B cell (primary cell): ENCODE results near the gene SANBR. TPM values are rescaled to one million over a fixed set of nuclear protein-coding genes. Genes with fewer than 3 reads are reported as not detected.

Experiments
- ATAC-seq: fragments of 200-7000 bp; cut with Tn5 transposase; one replicate; pipeline ENCODE4 v1.10.0; 2021; ENCODE audit warnings: low read depth, mild to moderate bottlenecking, moderate number of reproducible peaks, moderate library complexity
- CTCF ChIA-PET: fragments of 350-600 bp; sonication (Branson Sonifier 250); formaldehyde crosslinking; loops from one replicate; lab custom pipeline; 2021; ENCODE audit warnings: antibody characterized with exemption, inconsistent platforms; lab: Charles Lee
- POLR2A ChIA-PET: fragments of 350-600 bp; sonication (Branson Sonifier 250); formaldehyde crosslinking; loops from one replicate; lab custom pipeline; 2021; ENCODE audit warnings: antibody characterized with exemption; lab: Charles Lee
- DNase-seq: peaks from one replicate; pipeline ENCODE4 v3.0.0; 2013
- H2AFZ ChIP-seq: 2 replicates; pipeline ENCODE4 v1.6.1; 2012; ENCODE audit warnings: mild to moderate bottlenecking, low read depth, low read length; ENCODE audit not compliant: insufficient read depth, poor library complexity, severe bottlenecking
- H3K27ac ChIP-seq, 2 donors: 1 replicate in 1 of 2; 2 replicates in 1 of 2; pipeline ENCODE4 v1.5.1; 2012 to 2013; ENCODE audit warnings: low read length in 2 of 2, mild to moderate bottlenecking in 2 of 2, moderate library complexity in 1 of 2
- H3K27me3 ChIP-seq, 4 experiments: fragments of 200-600 bp in 1 of 4; sonication (generic) in 1 of 4; replicated peaks in 1 of 4; 1 replicate in 2 of 4; 2 replicates in 2 of 4; pipeline versions ENCODE4 v1.6.1 to v1.7.0; 2013 to 2016; ENCODE audit warnings: low read length in 3 of 4, mild to moderate bottlenecking in 2 of 4, mixed read lengths in 1 of 4, moderate library complexity in 1 of 4; ENCODE audit not compliant: insufficient read depth in 4 of 4, control insufficient read depth in 3 of 4; ENCODE audit errors: control extremely low read depth in 1 of 4
- H3K36me3 ChIP-seq, 2 experiments: replicated peaks in 1 of 2; 1 replicate in 1 of 2; 2 replicates in 1 of 2; pipeline versions ENCODE4 v1.6.1 to v1.7.1; 2013; ENCODE audit warnings: low read length in 1 of 2; ENCODE audit not compliant: insufficient read depth in 2 of 2, control insufficient read depth in 1 of 2; ENCODE audit errors: control extremely low read depth in 1 of 2, extremely low read depth in 1 of 2
- H3K4me1 ChIP-seq, 2 donors: fragments of 200-600 bp in 1 of 2; sonication (generic) in 1 of 2; 1 replicate in 1 of 2; 2 replicates in 1 of 2; pipeline versions ENCODE4 v1.5.1 to v1.6.1; 2013 to 2017; ENCODE audit warnings: low read length in 2 of 2; ENCODE audit not compliant: control insufficient read depth in 2 of 2, insufficient read depth in 2 of 2
- H3K4me2 ChIP-seq: replicated peaks from 2 replicates; pipeline ENCODE3; 2012; ENCODE audit warnings: mild to moderate bottlenecking, low read depth, low read length; ENCODE audit not compliant: poor library complexity, severe bottlenecking
- H3K4me3 ChIP-seq, 5 experiments: fragments of 200-600 bp in 1 of 5; sonication (generic) in 1 of 5; 1 replicate in 3 of 5; 2 replicates in 2 of 5; pipeline versions ENCODE4 v1.5.1 to v1.7.0; 2011 to 2016; ENCODE audit warnings: low read length in 4 of 5, mild to moderate bottlenecking in 4 of 5, low read depth in 2 of 5, control low read depth in 1 of 5, moderate library complexity in 1 of 5; ENCODE audit not compliant: insufficient read depth in 1 of 5; ENCODE audit errors: control extremely low read depth in 1 of 5, extremely low read depth in 1 of 5
- H3K79me2 ChIP-seq: fragments of 200-600 bp; sonication (generic); one replicate; pipeline ENCODE4 v1.6.0; 2016; ENCODE audit warnings: low read length; ENCODE audit not compliant: control insufficient read depth, insufficient read depth
- H3K9ac ChIP-seq: fragments of 200-600 bp; sonication (generic); 2 replicates; pipeline ENCODE4 v1.6.1; 2017; ENCODE audit warnings: mild to moderate bottlenecking, low read length, moderate library complexity
- H3K9me3 ChIP-seq, 3 donors: one replicate each; pipeline versions ENCODE4 v1.6.1 to v1.7.1; 2013; ENCODE audit warnings: low read length in 2 of 3; ENCODE audit not compliant: control insufficient read depth in 2 of 3, insufficient read depth in 1 of 3; ENCODE audit errors: control extremely low read depth in 1 of 3
- H4K20me1 ChIP-seq: 2 replicates; pipeline ENCODE4 v1.6.0; 2012; ENCODE audit warnings: mild to moderate bottlenecking, low read length; ENCODE audit not compliant: insufficient read depth, control insufficient read depth, poor library complexity, severe bottlenecking
- H3K27ac Mint-ChIP-seq: one replicate; pipeline ENCODE4 v1.8.0; 2021; ENCODE audit warnings: mixed read lengths
- H3K27me3 Mint-ChIP-seq: one replicate; pipeline ENCODE4 v1.8.0; 2021; ENCODE audit warnings: mixed read lengths
- H3K4me1 Mint-ChIP-seq: one replicate; pipeline ENCODE4 v1.8.0; 2021; ENCODE audit warnings: mixed read lengths
- H3K4me3 Mint-ChIP-seq: one replicate; pipeline ENCODE4 v1.8.0; 2021; ENCODE audit warnings: mixed read lengths
- H3K9me3 Mint-ChIP-seq: one replicate; pipeline ENCODE4 v1.8.0; 2022; ENCODE audit warnings: mixed read lengths; ENCODE audit not compliant: insufficient read depth
- CTCF ChIP-seq: fragments of 200-600 bp; IDR thresholded peaks from one replicate; pipeline ENCODE4 v1.8.0; 2022; ENCODE audit warnings: antibody characterized with exemption, mild to moderate bottlenecking
- EZH2 ChIP-seq: IDR thresholded peaks from 2 replicates; pipeline ENCODE4 v1.6.1; 2012; ENCODE audit warnings: borderline replicate concordance, low read depth, mild to moderate bottlenecking, moderate library complexity, low read length; ENCODE audit not compliant: insufficient read depth, poor library complexity, severe bottlenecking
- WGBS: methylation state at CpG from one replicate; pipeline ENCODE4 v1.1.5; 2013; ENCODE audit warnings: missing lambda C conversion rate; ENCODE audit not compliant: insufficient coverage; 5-methylcytosine and 5-hydroxymethylcytosine counted together
- intact Hi-C: fragments of 100-400 bp; cut with micrococcal nuclease; formaldehyde crosslinking; loops from one replicate; pipeline ENCODE4 v1.10.0; 2022
- polyA plus RNA-seq: library from polyadenylated mRNA; depleted of rRNA; stranded (reverse); fragments of >200 nt; gene quantifications from 2 replicates; pipeline ENCODE4 v1.2.3, GENCODE V29; 2012
- total RNA-seq, 2 donors: library from RNA; stranded (reverse); fragments of 120-200 nt in 1 of 2; gene quantifications; 1 replicate in 1 of 2; 2 replicates in 1 of 2; pipeline versions ENCODE4 v1.2.3 to v1.2.4, GENCODE V29; 2013 to 2022

Gene SANBR
- total and polyA plus RNA-seq, 2 donors (not counting 1 experiment from before 2014, with no cell fraction given), result 2.5 to 6.6 TPM

GRCh38 chr2:61059382-61059781 is 6.3 kb upstream of the SANBR start:
- Histone ChIP-seq H4K20me1 (no peaks in the 10 kb centered on the region), H2AFZ (no peak overlapping the region), H3K36me3 (peaks cover 0 to 6% of the 10 kb centered on the region in 2 experiments), H3K27ac (no peak overlapping the region), H3K4me3 (no peak overlapping the region), H3K9me3 (no peaks in the 10 kb centered on the region), H3K4me1 (peaks cover 0 to 2% of the 10 kb centered on the region in 2 donors), H3K9ac (no peak overlapping the region), H3K27me3 (no peaks in the 10 kb centered on the region), H3K79me2 (no peaks in the 10 kb centered on the region), H3K4me2 (no peak overlapping the region)
- H3K27me3 Mint-ChIP-seq, result no peaks in the 10 kb centered on the region
- intact Hi-C loops, result no loop called here
- H3K27ac Mint-ChIP-seq, result no peak overlapping the region
- no peak for TF ChIP-seq EZH2
- TF ChIP-seq CTCF, result no peak
- ATAC-seq (no peak), DNase-seq (no peak)
- H3K9me3 Mint-ChIP-seq, result no peaks in the 10 kb centered on the region
- CTCF ChIA-PET, result interaction anchor here (0.6 kb wide), 1 partner anchor 469 kb away, joined by 3 read pairs; no protein-coding TSS in a partner anchor
- no peak overlapping the region for H3K4me3 Mint-ChIP-seq
- POLR2A ChIA-PET, result no interaction called here
- peaks cover 1% of the 10 kb centered on the region for H3K4me1 Mint-ChIP-seq

- intact Hi-C loops, result no loop called here
Measured at GRCh38 chr2:61074100-61074499, 8.4 kb downstream of the SANBR start.

More at GRCh38 chr2:61074100-61074499, 8.4 kb downstream of the SANBR start:
- H3K4me3 Mint-ChIP-seq, result no peak overlapping the region
- Histone ChIP-seq H3K9ac (no peak overlapping the region), H3K4me1 (no peaks in the 10 kb centered on the region), H3K4me2 (no peak overlapping the region), H3K4me3 (no peak overlapping the region), H2AFZ (no peak overlapping the region), H3K27ac (no peak overlapping the region), H3K9me3 (no peaks in the 10 kb centered on the region), H3K27me3 (no peaks in the 10 kb centered on the region), H3K79me2 (no peaks in the 10 kb centered on the region), H3K36me3 (no peaks in the 10 kb centered on the region), H4K20me1 (no peaks in the 10 kb centered on the region)
- TF ChIP-seq CTCF (no peak), EZH2 (no peak)
- no peaks in the 10 kb centered on the region for H3K9me3 Mint-ChIP-seq
- H3K4me1 Mint-ChIP-seq, result no peaks in the 10 kb centered on the region
- ChIA-PET POLR2A (no interaction called here), CTCF (no interaction called here)
- H3K27ac Mint-ChIP-seq, result no peak overlapping the region
- ATAC-seq (no peak), DNase-seq (no peak)
- no CpG with 5 or more reads among the region's 1 CpG for WGBS
- H3K27me3 Mint-ChIP-seq, result no peaks in the 10 kb centered on the region
